Neural cell (in vitro differentiated cells): ENCODE measurements around the gene PGA3. TPM values are rescaled to one million over a fixed set of nuclear protein-coding genes. Genes with fewer than 3 reads are reported as not detected.

Experiments
- H2AFZ ChIP-seq: fragments of 200-600, 300-800 bp; sonication (generic), shearing (Covaris generic); 2 replicates; pipeline ENCODE4 v1.6.0; 2014; ENCODE audit warnings: low read depth, mild to moderate bottlenecking, antibody characterized with exemption, low read length, moderate library complexity
- H3F3A ChIP-seq: fragments of 200-600 bp; shearing (Covaris generic); 2 replicates; pipeline ENCODE4 v1.6.1; 2016; ENCODE audit warnings: mild to moderate bottlenecking, moderate library complexity, mixed read lengths, antibody characterized with exemption, low read length; ENCODE audit not compliant: insufficient read depth, poor library complexity, severe bottlenecking
- H3K27ac ChIP-seq: fragments of 200-600, 300-800 bp; sonication (generic), shearing (Covaris generic); 2 replicates; pipeline ENCODE4 v1.5.1; 2014; ENCODE audit warnings: mild to moderate bottlenecking, low read length, moderate library complexity
- H3K27me3 ChIP-seq: fragments of 300-800, 200-600 bp; sonication (generic), shearing (Covaris generic); 2 replicates; pipeline ENCODE4 v1.6.0; 2014; ENCODE audit warnings: mild to moderate bottlenecking, low read depth, low read length, moderate library complexity; ENCODE audit not compliant: insufficient read depth
- H3K36me3 ChIP-seq: fragments of 300-800, 200-600 bp; sonication (generic), shearing (Covaris generic); 2 replicates; pipeline ENCODE4 v1.5.1; 2014; ENCODE audit warnings: mild to moderate bottlenecking, antibody characterized with exemption, low read length, moderate library complexity; ENCODE audit not compliant: insufficient read depth
- H3K4me2 ChIP-seq: fragments of 300-800, 200-600 bp; sonication (generic), shearing (Covaris generic); 2 replicates; pipeline ENCODE4 v1.6.0; 2014; ENCODE audit warnings: mild to moderate bottlenecking, low read length
- H3K4me3 ChIP-seq: fragments of 300-800, 200-600 bp; sonication (generic), shearing (Covaris generic); 2 replicates; pipeline ENCODE4 v1.5.1; 2014; ENCODE audit warnings: mild to moderate bottlenecking, low read length, moderate library complexity
- H3K79me2 ChIP-seq: fragments of 200-600 bp; shearing (Covaris generic); replicated peaks from 2 replicates; pipeline ENCODE4 v1.6.0; 2014; ENCODE audit warnings: mild to moderate bottlenecking, low read length, moderate library complexity; ENCODE audit not compliant: insufficient read depth
- H3K9ac ChIP-seq: fragments of 300-800, 200-600 bp; sonication (generic), shearing (Covaris generic); 2 replicates; pipeline ENCODE4 v1.6.1; 2016; ENCODE audit warnings: mild to moderate bottlenecking, low read length, mixed read lengths
- H3K9me2 ChIP-seq: fragments of 200-600 bp; shearing (Covaris generic); 2 replicates; pipeline ENCODE4 v1.6.1; 2016; ENCODE audit warnings: mild to moderate bottlenecking, low read length, mixed read lengths; ENCODE audit not compliant: insufficient read depth
- H3K9me3 ChIP-seq: fragments of 200-600, 300-800 bp; sonication (generic), shearing (Covaris generic); 2 replicates; pipeline ENCODE4 v1.6.1; 2016; ENCODE audit warnings: mild to moderate bottlenecking, mixed run types, low read length, moderate library complexity, mixed read lengths
- H4K20me1 ChIP-seq: fragments of 200-600 bp; shearing (Covaris generic); 2 replicates; pipeline ENCODE4 v1.6.1; 2016; ENCODE audit warnings: mild to moderate bottlenecking, mixed run types; ENCODE audit not compliant: insufficient read depth
- EP300 ChIP-seq: fragments of 450-650 bp; conservative IDR thresholded peaks from 2 replicates; pipeline ENCODE4 v1.6.1; 2014; ENCODE audit warnings: antibody characterized with exemption, mild to moderate bottlenecking, moderate library complexity; ENCODE audit not compliant: poor library complexity, severe bottlenecking
- EZH2 ChIP-seq: fragments of 200-600, 300-800 bp; shearing (Covaris generic), sonication (generic); IDR thresholded peaks from 2 replicates; pipeline ENCODE4 v1.6.1; 2014; ENCODE audit warnings: antibody characterized with exemption, low read length, borderline replicate concordance, mild to moderate bottlenecking; ENCODE audit not compliant: insufficient read depth, poor library complexity, severe bottlenecking
- MXI1 ChIP-seq: fragments of 450-650 bp; conservative IDR thresholded peaks from 2 replicates; pipeline ENCODE4 v1.6.1; 2014; ENCODE audit warnings: antibody characterized with exemption, mild to moderate bottlenecking; ENCODE audit not compliant: poor library complexity, severe bottlenecking
- POLR2AphosphoS5 ChIP-seq: IDR thresholded peaks from 2 replicates; pipeline ENCODE4 v1.6.1; 2012
- RAD21 ChIP-seq: fragments of 450-650 bp; conservative IDR thresholded peaks from 2 replicates; pipeline ENCODE4 v1.6.1; 2014; ENCODE audit warnings: antibody characterized with exemption, mild to moderate bottlenecking, moderate library complexity
- SMC3 ChIP-seq: fragments of 450-650 bp; conservative IDR thresholded peaks from 2 replicates; pipeline ENCODE4 v1.6.1; 2014; ENCODE audit warnings: antibody characterized with exemption, mild to moderate bottlenecking, moderate library complexity; ENCODE audit not compliant: poor library complexity
- TAF1 ChIP-seq: IDR thresholded peaks from 2 replicates; pipeline ENCODE4 v1.6.1; 2012; ENCODE audit warnings: low read depth
- polyA plus RNA-seq: library from polyadenylated mRNA; depleted of rRNA; stranded (reverse); fragments of >200 nt; gene quantifications from 2 replicates; pipeline ENCODE4 v1.2.3, GENCODE V29; 2014
- TF ChIP-seq, protein P1 (sequence below): fragments of 450-650 bp; IDR thresholded peaks from 2 replicates; pipeline ENCODE4 v1.5.1; 2014; ENCODE audit warnings: antibody characterized with exemption, mild to moderate bottlenecking, moderate library complexity; ENCODE audit not compliant: poor library complexity, severe bottlenecking
- TF ChIP-seq, protein P2 (sequence below): IDR thresholded peaks from 2 replicates; pipeline ENCODE4 v1.6.1; 2012; ENCODE audit warnings: borderline replicate concordance

Gene PGA3
- polyA plus RNA-seq, 1 donor from 2014 or later, result not detected

DNA sequence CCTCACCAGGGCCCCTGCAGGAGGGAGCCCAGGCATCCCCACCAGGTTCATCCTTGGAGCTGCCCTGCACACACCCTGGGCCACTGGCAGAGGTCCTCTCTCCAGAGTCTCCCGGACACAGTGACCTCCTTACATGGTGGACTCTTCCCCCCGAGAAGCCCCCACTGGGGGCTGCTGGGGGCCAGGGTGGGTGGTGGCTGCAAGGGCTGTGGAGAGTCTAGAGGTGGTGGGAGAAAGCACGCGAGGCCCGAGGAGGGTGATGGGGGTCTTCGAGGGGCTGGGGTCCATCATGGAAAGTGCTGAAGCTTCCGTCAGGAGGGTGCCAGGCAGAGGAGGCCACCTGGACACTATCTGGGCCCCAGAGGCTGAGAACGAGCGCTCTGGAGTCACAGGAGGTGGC, 55.2 kb downstream of the PGA3 start:
- no peaks in the 10 kb centered on the region for H3K9me2 ChIP-seq
- H3K27me3 ChIP-seq, result no peaks in the 10 kb centered on the region
- no peak overlapping the region for H3K9ac ChIP-seq
- no peak overlapping the region for H3K4me2 ChIP-seq
- H2AFZ ChIP-seq, result no peak overlapping the region
- no peaks in the 10 kb centered on the region for H3K9me3 ChIP-seq
- no peaks in the 10 kb centered on the region for H3K36me3 ChIP-seq
- no peak overlapping the region for H3K27ac ChIP-seq
- no peaks in the 10 kb centered on the region for H4K20me1 ChIP-seq
- no peaks in the 10 kb centered on the region for H3K79me2 ChIP-seq
- H3F3A ChIP-seq, result no peaks in the 10 kb centered on the region
- TF ChIP-seq RAD21 (no peak), EZH2 (no peak), SMC3 (no peak), POLR2AphosphoS5 (no peak), MXI1 (no peak), TAF1 (no peak), EP300 (no peak)
- TF ChIP-seq, protein P1, sequence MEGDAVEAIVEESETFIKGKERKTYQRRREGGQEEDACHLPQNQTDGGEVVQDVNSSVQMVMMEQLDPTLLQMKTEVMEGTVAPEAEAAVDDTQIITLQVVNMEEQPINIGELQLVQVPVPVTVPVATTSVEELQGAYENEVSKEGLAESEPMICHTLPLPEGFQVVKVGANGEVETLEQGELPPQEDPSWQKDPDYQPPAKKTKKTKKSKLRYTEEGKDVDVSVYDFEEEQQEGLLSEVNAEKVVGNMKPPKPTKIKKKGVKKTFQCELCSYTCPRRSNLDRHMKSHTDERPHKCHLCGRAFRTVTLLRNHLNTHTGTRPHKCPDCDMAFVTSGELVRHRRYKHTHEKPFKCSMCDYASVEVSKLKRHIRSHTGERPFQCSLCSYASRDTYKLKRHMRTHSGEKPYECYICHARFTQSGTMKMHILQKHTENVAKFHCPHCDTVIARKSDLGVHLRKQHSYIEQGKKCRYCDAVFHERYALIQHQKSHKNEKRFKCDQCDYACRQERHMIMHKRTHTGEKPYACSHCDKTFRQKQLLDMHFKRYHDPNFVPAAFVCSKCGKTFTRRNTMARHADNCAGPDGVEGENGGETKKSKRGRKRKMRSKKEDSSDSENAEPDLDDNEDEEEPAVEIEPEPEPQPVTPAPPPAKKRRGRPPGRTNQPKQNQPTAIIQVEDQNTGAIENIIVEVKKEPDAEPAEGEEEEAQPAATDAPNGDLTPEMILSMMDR, result no peak
- TF ChIP-seq, protein P2, sequence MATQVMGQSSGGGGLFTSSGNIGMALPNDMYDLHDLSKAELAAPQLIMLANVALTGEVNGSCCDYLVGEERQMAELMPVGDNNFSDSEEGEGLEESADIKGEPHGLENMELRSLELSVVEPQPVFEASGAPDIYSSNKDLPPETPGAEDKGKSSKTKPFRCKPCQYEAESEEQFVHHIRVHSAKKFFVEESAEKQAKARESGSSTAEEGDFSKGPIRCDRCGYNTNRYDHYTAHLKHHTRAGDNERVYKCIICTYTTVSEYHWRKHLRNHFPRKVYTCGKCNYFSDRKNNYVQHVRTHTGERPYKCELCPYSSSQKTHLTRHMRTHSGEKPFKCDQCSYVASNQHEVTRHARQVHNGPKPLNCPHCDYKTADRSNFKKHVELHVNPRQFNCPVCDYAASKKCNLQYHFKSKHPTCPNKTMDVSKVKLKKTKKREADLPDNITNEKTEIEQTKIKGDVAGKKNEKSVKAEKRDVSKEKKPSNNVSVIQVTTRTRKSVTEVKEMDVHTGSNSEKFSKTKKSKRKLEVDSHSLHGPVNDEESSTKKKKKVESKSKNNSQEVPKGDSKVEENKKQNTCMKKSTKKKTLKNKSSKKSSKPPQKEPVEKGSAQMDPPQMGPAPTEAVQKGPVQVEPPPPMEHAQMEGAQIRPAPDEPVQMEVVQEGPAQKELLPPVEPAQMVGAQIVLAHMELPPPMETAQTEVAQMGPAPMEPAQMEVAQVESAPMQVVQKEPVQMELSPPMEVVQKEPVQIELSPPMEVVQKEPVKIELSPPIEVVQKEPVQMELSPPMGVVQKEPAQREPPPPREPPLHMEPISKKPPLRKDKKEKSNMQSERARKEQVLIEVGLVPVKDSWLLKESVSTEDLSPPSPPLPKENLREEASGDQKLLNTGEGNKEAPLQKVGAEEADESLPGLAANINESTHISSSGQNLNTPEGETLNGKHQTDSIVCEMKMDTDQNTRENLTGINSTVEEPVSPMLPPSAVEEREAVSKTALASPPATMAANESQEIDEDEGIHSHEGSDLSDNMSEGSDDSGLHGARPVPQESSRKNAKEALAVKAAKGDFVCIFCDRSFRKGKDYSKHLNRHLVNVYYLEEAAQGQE, result no peak
- no peak overlapping the region for H3K4me3 ChIP-seq

DNA sequence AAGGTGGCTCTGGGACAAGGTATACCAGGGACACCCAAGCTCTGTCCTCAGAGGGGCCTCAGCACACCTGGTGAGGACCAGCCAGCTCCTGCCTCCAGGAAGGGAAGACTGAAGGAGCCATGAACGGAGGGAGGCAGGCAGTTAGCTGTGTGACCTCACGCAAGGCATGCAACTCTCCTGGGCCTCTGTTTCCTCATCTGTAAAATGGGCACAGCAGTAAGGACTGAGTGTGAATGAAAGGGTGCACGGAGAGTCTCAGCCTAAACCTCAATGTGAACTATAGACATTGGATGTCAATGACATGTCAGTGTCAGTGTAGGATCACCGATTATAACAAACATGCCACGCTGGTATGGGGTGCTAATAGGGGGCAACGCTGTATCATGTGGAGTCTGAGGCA, 56.0 kb downstream of the PGA3 start:
- H3F3A ChIP-seq, result no peaks in the 10 kb centered on the region
- H3K36me3 ChIP-seq, result no peaks in the 10 kb centered on the region
- H3K9me2 ChIP-seq, result no peaks in the 10 kb centered on the region
- no peak overlapping the region for H3K27ac ChIP-seq
- TF ChIP-seq, protein P2, result no peak
- TF ChIP-seq RAD21 (no peak), EP300 (no peak), TAF1 (no peak), MXI1 (no peak), EZH2 (no peak), SMC3 (no peak), POLR2AphosphoS5 (no peak)
- TF ChIP-seq, protein P1, result no peak
- no peaks in the 10 kb centered on the region for H3K27me3 ChIP-seq
- H3K9me3 ChIP-seq, result no peaks in the 10 kb centered on the region
- no peak overlapping the region for H3K9ac ChIP-seq
- no peaks in the 10 kb centered on the region for H4K20me1 ChIP-seq
- no peak overlapping the region for H3K4me2 ChIP-seq
- no peak overlapping the region for H2AFZ ChIP-seq
- H3K79me2 ChIP-seq, result no peaks in the 10 kb centered on the region
- no peak overlapping the region for H3K4me3 ChIP-seq
